Astrocyte (in vitro differentiated cells and primary cell): ENCODE results near the gene FLRT2.

Source experiments
- EZH2 ChIP-seq: IDR thresholded peaks from 2 replicates; pipeline ENCODE4 v1.6.1; 2012; ENCODE audit warnings: mild to moderate bottlenecking, low read length, inconsistent platforms; ENCODE audit not compliant: insufficient read depth
- TF ChIP-seq, protein P1 (sequence below): IDR thresholded peaks from 2 replicates; pipeline ENCODE4 v1.5.1; 2011; ENCODE audit warnings: low read depth, mild to moderate bottlenecking, inconsistent platforms, low read length, moderate library complexity; ENCODE audit not compliant: insufficient read depth

DNA sequence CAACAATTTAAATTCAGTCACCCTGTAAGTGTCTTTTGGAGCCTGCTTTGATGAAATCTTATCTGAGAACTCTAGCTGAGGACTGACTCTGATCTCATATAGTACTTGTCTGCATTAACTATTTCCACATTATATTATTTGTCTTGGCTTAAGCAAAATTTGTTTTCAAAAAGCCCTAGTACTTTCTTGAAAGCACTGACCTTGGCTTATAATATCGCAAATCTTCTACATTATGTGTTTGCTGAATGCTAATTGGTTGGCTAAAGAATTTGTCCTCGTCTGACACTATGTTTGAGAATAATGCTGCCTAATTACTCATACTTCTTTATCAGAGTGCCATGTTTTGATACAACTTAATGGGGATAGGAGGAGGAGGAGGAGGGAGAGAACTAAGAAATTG, 46.9 kb upstream of the FLRT2 start:
- TF ChIP-seq, protein P1, sequence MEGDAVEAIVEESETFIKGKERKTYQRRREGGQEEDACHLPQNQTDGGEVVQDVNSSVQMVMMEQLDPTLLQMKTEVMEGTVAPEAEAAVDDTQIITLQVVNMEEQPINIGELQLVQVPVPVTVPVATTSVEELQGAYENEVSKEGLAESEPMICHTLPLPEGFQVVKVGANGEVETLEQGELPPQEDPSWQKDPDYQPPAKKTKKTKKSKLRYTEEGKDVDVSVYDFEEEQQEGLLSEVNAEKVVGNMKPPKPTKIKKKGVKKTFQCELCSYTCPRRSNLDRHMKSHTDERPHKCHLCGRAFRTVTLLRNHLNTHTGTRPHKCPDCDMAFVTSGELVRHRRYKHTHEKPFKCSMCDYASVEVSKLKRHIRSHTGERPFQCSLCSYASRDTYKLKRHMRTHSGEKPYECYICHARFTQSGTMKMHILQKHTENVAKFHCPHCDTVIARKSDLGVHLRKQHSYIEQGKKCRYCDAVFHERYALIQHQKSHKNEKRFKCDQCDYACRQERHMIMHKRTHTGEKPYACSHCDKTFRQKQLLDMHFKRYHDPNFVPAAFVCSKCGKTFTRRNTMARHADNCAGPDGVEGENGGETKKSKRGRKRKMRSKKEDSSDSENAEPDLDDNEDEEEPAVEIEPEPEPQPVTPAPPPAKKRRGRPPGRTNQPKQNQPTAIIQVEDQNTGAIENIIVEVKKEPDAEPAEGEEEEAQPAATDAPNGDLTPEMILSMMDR = no peak
- no peak for TF ChIP-seq EZH2
